Urinary bladder (tissue), 4 donors: ENCODE measurements around the gene C6orf132. TPM values are rescaled to one million over a fixed set of nuclear protein-coding genes. Genes with fewer than 3 reads are reported as not detected.

Experiments used
- DNase-seq: peaks from one replicate; pipeline ENCODE4 v3.0.0-alpha.2; 2015; ENCODE audit errors: extremely low spot score
- H3K27ac ChIP-seq: one replicate; pipeline ENCODE4 v1.5.1; 2013; ENCODE audit warnings: low read depth, mild to moderate bottlenecking, moderate library complexity
- H3K36me3 ChIP-seq: one replicate; pipeline ENCODE4 v1.6.1; 2013; ENCODE audit warnings: mild to moderate bottlenecking, moderate library complexity; ENCODE audit not compliant: insufficient read depth
- H3K4me1 ChIP-seq: one replicate; pipeline ENCODE4 v1.6.1; 2013; ENCODE audit warnings: mild to moderate bottlenecking, moderate library complexity; ENCODE audit not compliant: insufficient read depth
- H3K4me3 ChIP-seq: one replicate; pipeline ENCODE4 v1.5.1; 2013; ENCODE audit warnings: low read depth, low read length
- WGBS: extraction: QIAGEN DNeasy Blood & Tissue Kit; methylation state at CpG from one replicate; pipeline ENCODE4 v1.1.7; 2013; 5-methylcytosine and 5-hydroxymethylcytosine counted together
- polyA plus RNA-seq: library from polyadenylated mRNA; stranded (reverse); fragments of 200-250 nt; gene quantifications from one replicate; pipeline ENCODE4 v1.2.3, GENCODE V29; 2013
- total RNA-seq: library from RNA; depleted of rRNA; stranded (reverse); fragments of >200 nt; gene quantifications from one replicate; pipeline ENCODE4 v1.2.3, GENCODE V29; 2014
- donor health status: healthy with polysubstance abuse.
- donor health status: healthy.

Gene C6orf132
- total and polyA plus RNA-seq, 2 donors = 2.7 to 4.4 TPM

GRCh38 chr6:42100029-42100901 lies 42.2 kb downstream of the C6orf132 start:
- Histone ChIP-seq H3K4me1 (no peaks in the 10 kb centered on the region), H3K27ac (peak overlapping the region; percentile 72), H3K4me3 (no peak overlapping the region), H3K36me3 (no peaks in the 10 kb centered on the region)
- DNase-seq = no peak
- 61% methylated on average over 14 of the region's 14 CpGs for WGBS

- no peak overlapping the region for H3K4me3 ChIP-seq
- H3K27ac ChIP-seq = peak overlapping the region; percentile 72
- DNase-seq = no peak
- H3K4me1 ChIP-seq = no peaks in the 10 kb centered on the region
- 57% methylated on average over 13 of the region's 13 CpGs for WGBS
- no peaks in the 10 kb centered on the region for H3K36me3 ChIP-seq
These were observed 42.9 kb downstream of the C6orf132 start for GRCh38 chr6:42099340-42100028.

- WGBS = 75% methylated on average over 10 of the region's 10 CpGs
- Histone ChIP-seq H3K36me3 (no peaks in the 10 kb centered on the region), H3K4me1 (no peaks in the 10 kb centered on the region), H3K27ac (no peak overlapping the region), H3K4me3 (no peak overlapping the region)
- DNase-seq = no peak
These were observed 46.5 kb downstream of the C6orf132 start for GRCh38 chr6:42095776-42096541.

- WGBS = 97% methylated on average over 1 of the region's 1 CpG
- no peak for DNase-seq
- H3K4me1 ChIP-seq = no peaks in the 10 kb centered on the region
- H3K36me3 ChIP-seq = no peaks in the 10 kb centered on the region
- no peak overlapping the region for H3K4me3 ChIP-seq
- H3K27ac ChIP-seq = no peak overlapping the region
These were observed 47.3 kb downstream of the C6orf132 start for GRCh38 chr6:42095094-42095493.

- WGBS = 74% methylated on average over 10 of the region's 10 CpGs
- no peak for DNase-seq
- H3K4me1 ChIP-seq = no peaks in the 10 kb centered on the region
- H3K27ac ChIP-seq = no peak overlapping the region
- H3K36me3 ChIP-seq = no peaks in the 10 kb centered on the region
- no peak overlapping the region for H3K4me3 ChIP-seq
These were observed 48.7 kb downstream of the C6orf132 start for GRCh38 chr6:42093582-42094329.

GRCh38 chr6:42091718-42092023 lies 50.7 kb downstream of the C6orf132 start:
- H3K4me1 ChIP-seq = no peaks in the 10 kb centered on the region
- WGBS = 83% methylated on average over 9 of the region's 9 CpGs

GRCh38 chr6:42090819-42091717 lies 51.4 kb downstream of the C6orf132 start:
- no peak for DNase-seq
- Histone ChIP-seq H3K36me3 (no peaks in the 10 kb centered on the region), H3K27ac (no peak overlapping the region), H3K4me1 (no peaks in the 10 kb centered on the region), H3K4me3 (no peak overlapping the region)
- 90% methylated on average over 10 of the region's 10 CpGs for WGBS

More at GRCh38 chr6:42091718-42092023, 50.7 kb downstream of the C6orf132 start:
- H3K36me3 ChIP-seq = no peaks in the 10 kb centered on the region
- no peak overlapping the region for H3K4me3 ChIP-seq
- DNase-seq = no peak
- H3K27ac ChIP-seq = no peak overlapping the region

GRCh38 chr6:42088101-42088591 lies 54.3 kb downstream of the C6orf132 start:
- no peak for DNase-seq
- 84% methylated on average over 7 of the region's 7 CpGs for WGBS
- no peak overlapping the region for H3K27ac ChIP-seq
- no peak overlapping the region for H3K4me3 ChIP-seq
- H3K36me3 ChIP-seq = no peaks in the 10 kb centered on the region
- H3K4me1 ChIP-seq = no peaks in the 10 kb centered on the region

- no peak for DNase-seq
- no peak overlapping the region for H3K27ac ChIP-seq
- H3K36me3 ChIP-seq = no peaks in the 10 kb centered on the region
- H3K4me1 ChIP-seq = no peaks in the 10 kb centered on the region
- H3K4me3 ChIP-seq = no peak overlapping the region
- WGBS = 86% methylated on average over 22 of the region's 22 CpGs
These were observed 56.1 kb downstream of the C6orf132 start for GRCh38 chr6:42086046-42087035.

- no peaks in the 10 kb centered on the region for H3K4me1 ChIP-seq
- H3K4me3 ChIP-seq = no peak overlapping the region
- WGBS = 82% methylated on average over 5 of the region's 5 CpGs
- DNase-seq = no peak
- no peaks in the 10 kb centered on the region for H3K36me3 ChIP-seq
- no peak overlapping the region for H3K27ac ChIP-seq
These were observed 57.5 kb downstream of the C6orf132 start for GRCh38 chr6:42084889-42085288.

GRCh38 chr6:42083530-42083929 lies 58.9 kb downstream of the C6orf132 start:
- Histone ChIP-seq H3K4me1 (no peaks in the 10 kb centered on the region), H3K27ac (no peak overlapping the region), H3K36me3 (no peaks in the 10 kb centered on the region), H3K4me3 (no peak overlapping the region)
- WGBS = 91% methylated on average over 5 of the region's 5 CpGs
- no peak for DNase-seq
